T1000 (cell line): Measurements from ENCODE around the gene XBP1.
"Not testable (repeated sequence)": the region's sequence is repeated elsewhere in the genome, so short reads cannot be mapped to it uniquely, and the experiment has no call there.

ENCODE experiments used
- DNase-seq: peaks from one replicate; lab custom pipeline; 2025; ENCODE audit warnings: mixed read lengths; lab: John Stamatoyannopoulos, UW

Gene XBP1

GRCh38 chr22:28817919-28818859, 17.8 kb upstream of the XBP1 start:
- DNase-seq: no peak

- DNase-seq: no peak
These were observed 16.7 kb upstream of the XBP1 start for GRCh38 chr22:28817064-28817463.

- no peak for DNase-seq
These were observed 15.4 kb upstream of the XBP1 start for GRCh38 chr22:28815729-28816128.

- DNase-seq: no peak
These were observed 14.7 kb upstream of the XBP1 start for GRCh38 chr22:28815111-28815510.

GRCh38 chr22:28813772-28814518, 13.6 kb upstream of the XBP1 start:
- no peak for DNase-seq

- no peak for DNase-seq
These were observed 12.1 kb upstream of the XBP1 start for GRCh38 chr22:28812516-28812915.

GRCh38 chr22:28810821-28811491, 10.6 kb upstream of the XBP1 start:
- no peak for DNase-seq

- no peak for DNase-seq
These were observed 8.5 kb upstream of the XBP1 start for GRCh38 chr22:28808716-28809355.

- DNase-seq: not testable (repeated sequence)
These were observed 5.1 kb upstream of the XBP1 start for GRCh38 chr22:28805426-28805825.

- DNase-seq: no peak
These were observed 2.3 kb upstream of the XBP1 start for GRCh38 chr22:28802595-28803123.

GRCh38 chr22:28801845-28802594, 1.7 kb upstream of the XBP1 start:
- DNase-seq: no peak

- DNase-seq: peak; percentile 43
These were observed 612 bp downstream of the XBP1 start for GRCh38 chr22:28799606-28800307.

GRCh38 chr22:28798810-28799605, 1.4 kb downstream of the XBP1 start:
- no peak for DNase-seq

GRCh38 chr22:28795932-28796856, 4.2 kb downstream of the XBP1 start:
- no peak for DNase-seq

GRCh38 chr22:28795071-28795693, 5.2 kb downstream of the XBP1 start:
- DNase-seq: no peak

GRCh38 chr22:28793976-28794584, 6.3 kb downstream of the XBP1 start:
- no peak for DNase-seq
